GM21786 (cell line): ENCODE data around the gene TRIM17.

Source experiments
- ATAC-seq: cut with Tn5 transposase; IDR thresholded peaks from one replicate; pipeline ENCODE4 v1.9.1; 2021; ENCODE audit not compliant: unreplicated experiment

TRIM17 gene

DNA sequence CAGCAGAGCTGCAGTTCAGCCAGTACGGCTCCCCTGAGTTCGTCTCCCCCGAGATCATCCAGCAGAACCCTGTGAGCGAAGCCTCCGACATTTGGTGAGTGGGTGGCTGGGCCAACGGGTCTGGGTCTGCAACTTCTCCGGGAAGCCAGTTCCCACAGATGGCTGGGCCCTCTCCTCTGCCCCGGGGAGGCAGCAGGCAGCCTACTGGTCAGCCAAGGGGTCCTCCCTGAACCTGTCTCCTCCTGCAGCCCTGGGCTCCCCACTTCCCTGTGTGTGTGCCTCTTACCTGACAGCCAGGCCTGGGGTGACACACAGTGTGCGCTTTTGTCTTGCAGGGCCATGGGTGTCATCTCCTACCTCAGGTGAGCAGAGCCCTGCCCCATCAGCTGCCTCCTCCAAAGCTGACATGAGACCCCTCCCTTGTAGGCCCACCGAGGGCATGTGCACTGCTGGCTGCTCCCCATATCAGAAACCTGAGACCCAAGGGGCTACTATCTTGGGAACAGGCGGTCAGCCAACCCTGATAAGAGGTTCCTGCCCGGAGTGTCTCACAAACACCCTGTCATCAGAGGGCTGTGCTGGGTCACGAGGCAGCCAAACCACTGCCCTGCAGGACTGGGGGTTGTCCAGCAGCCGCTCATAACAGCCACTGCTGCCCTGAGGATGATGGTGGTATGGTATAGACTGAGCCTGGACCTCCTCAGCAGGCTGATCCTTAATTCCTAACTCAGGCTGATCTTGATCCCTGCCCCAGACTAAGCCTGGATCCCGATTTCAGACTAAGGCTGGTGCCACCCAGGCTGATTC is 47.7 kb downstream of the TRIM17 start:
- ATAC-seq: no peak

GRCh38 chr1:228367798-228368791 is 48.6 kb downstream of the TRIM17 start:
- ATAC-seq: no peak

- no peak for ATAC-seq
Measured at GRCh38 chr1:228366866-228367741, 49.6 kb downstream of the TRIM17 start.

- ATAC-seq: no peak
Measured at GRCh38 chr1:228366062-228366865, 50.4 kb downstream of the TRIM17 start.

- ATAC-seq: no peak
Measured at GRCh38 chr1:228365271-228366061, 51.2 kb downstream of the TRIM17 start.

DNA sequence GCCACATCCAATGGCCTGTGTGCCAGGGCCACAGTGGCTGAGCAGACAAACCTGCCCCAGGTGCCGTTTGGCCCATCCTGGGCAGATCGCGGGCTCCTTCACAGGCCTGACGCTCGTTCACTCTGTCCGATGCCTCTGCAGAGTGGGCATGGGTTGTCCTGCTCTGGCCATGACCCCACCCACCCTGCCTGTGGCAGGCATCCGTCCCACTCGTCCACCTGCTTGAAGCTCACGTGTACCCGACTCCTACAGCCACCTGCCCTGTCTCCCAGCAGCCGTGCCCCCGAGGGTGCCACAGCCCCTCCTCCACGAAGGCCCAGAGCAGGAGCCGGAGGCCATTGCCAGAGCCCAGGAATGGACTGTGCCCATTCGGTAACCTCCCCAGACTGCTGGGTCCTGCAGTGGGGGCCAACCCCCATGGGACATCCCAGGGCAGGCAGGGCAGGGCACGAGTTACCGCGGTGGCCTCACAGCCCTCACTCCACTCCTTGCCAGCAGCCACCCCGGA is 51.9 kb downstream of the TRIM17 start:
- no peak for ATAC-seq

- no peak for ATAC-seq
Measured at GRCh38 chr1:228364068-228364705, 52.5 kb downstream of the TRIM17 start.

GRCh38 chr1:228363686-228364067 is 53.0 kb downstream of the TRIM17 start:
- ATAC-seq: no peak

- no peak for ATAC-seq
Measured at GRCh38 chr1:228362884-228363450, 53.7 kb downstream of the TRIM17 start.

DNA sequence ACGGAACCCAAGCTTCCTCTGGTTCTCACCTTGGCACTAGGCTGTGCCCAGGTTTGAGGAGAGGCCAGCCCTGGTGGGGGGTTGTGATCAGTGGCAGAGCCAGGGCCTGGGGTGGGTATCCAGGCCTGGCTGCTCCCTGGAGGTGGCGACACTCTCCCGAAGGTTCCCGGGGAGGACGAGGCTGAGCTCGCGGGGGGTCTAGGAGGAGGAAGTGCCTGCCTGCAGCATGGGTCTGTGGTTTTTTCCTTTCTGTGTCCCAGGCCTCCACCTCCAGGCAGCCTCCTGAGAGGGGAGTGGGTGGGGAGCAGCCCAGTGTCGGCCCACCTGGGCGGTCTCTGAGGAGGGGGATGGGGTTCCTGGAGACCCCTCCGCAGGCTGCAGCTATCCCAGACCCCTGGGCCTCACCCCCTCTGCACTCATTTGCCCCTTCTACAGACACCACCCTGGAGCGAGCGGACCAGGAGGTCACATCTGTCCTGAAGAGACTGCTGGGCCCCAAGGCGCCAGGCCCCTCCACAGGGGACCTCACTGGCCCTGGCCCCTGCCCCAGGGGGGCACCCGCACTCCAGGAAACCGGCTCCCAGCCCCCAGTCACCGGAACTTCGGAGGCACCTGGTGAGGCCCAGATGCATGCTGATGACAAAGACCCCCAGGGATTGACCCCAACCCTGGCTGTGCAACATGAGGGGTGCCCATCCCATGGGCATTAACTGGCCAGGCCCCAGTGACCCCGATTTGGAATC is 54.3 kb downstream of the TRIM17 start:
- no peak for ATAC-seq

DNA sequence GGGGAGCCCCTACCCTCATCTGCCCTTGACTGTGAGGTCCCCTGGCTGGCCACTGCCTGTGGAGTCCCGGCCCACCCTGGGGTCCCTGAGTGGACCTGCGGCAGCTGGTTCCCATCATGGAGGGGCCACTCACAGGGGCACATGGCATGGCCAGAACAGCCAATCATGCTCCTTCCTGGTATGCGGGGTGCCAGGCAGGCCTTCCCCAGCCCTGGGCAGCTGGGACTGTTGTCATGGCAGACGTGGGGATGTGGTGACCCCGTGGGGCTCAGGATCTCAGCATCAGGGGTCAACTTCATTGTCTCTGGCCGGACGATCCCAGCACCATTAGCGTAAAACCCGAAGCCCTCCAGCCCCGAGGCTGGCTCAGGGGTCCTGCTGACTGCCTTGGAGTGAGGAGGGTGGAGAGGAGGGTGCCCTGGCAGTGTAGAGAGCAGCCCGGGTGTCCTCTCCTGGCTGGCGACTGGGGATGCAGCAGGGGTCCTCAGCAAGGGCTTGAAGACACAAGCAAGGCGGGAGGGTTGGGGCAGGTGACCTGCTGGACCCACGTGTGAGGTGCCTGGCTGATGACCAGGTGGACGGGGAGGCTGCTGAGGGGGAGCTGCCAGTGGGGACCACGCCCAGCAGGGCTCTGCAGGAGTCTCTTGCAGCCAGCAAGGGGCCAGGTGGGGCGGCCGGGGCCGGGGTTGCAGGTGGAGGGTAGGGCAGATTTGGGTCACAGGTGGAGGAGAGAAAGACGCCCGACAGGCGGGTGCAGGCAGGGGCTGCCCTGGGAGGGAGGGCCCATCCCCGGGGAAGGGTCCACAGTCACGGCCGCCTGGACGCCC is 55.1 kb downstream of the TRIM17 start:
- no peak for ATAC-seq

- ATAC-seq: no peak
Measured at GRCh38 chr1:228360533-228361313, 55.9 kb downstream of the TRIM17 start.

DNA sequence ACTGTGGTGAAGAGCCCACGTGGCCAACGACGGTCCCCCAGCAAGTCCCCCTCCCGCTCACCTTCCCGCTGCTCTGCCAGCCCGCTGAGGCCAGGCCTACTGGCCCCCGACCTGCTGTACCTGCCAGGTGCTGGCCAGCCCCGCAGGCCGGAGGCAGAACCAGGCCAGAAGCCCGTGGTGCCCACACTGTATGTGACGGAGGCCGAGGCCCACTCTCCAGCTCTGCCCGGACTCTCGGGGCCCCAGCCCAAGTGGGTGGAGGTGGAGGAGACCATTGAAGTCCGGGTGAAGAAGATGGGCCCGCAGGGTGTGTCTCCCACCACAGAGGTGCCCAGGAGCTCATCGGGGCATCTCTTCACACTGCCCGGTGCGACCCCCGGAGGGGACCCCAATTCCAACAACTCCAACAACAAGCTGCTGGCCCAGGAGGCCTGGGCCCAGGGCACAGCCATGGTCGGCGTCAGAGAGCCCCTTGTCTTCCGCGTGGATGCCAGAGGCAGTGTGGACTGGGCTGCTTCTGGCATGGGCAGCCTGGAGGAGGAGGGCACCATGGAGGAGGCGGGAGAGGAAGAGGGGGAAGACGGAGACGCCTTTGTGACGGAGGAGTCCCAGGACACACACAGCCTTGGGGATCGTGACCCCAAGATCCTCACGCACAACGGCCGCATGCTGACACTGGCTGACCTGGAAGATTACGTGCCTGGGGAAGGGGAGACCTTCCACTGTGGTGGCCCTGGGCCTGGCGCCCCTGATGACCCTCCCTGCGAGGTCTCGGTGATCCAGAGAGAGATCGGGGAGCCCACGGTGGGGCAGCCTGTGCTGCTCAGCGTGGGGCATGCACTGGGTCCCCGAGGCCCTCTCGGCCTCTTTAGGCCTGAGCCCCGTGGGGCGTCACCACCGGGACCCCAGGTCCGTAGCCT is 56.8 kb downstream of the TRIM17 start:
- ATAC-seq: no peak

DNA sequence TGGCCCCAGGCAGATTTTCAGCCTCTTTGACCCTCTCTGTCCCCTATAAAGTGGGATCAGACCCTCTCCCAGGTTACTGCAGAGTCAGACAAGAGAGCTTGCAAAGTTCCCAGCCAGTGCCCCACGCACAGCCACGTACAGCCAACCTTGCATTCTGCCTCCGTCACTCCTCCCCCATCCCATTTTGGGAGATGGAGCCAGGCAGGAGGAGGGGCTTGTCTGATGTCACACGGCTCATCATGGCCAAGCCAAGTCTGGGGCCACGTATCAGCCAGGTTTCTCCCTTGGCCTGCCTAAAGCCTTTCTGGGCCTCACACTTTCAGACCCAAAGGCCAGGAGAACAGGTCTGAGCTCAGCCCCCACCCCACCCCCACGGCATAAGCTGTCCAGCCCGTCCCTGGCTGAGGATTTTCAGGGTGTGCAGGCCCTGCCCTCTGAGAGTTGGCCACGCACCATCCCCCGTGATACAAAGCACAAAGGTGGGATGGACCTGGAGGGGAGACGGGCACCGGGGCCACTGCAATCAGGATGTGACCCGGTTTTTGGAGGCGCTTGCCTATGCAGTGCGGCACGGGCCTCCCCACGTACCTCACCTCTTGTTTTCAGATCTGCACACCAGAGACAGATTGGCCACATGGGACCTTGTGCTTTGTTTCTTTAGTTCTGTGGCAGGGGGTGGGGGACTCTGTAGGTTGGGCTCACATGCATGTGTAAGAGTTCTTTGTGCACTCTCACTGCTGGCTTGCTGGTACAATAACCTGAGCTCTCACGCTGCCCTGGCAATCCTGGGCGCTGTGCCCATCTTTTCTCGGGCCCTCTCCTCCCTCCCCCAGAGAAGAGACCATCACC is 57.7 kb downstream of the TRIM17 start:
- no peak for ATAC-seq
